A673 (cell line): ENCODE results near the gene NOA1.

Experiments used
- EZH2 ChIP-seq: fragments of 200-600 bp; sonication (generic); IDR thresholded peaks from 2 replicates; pipeline ENCODE4 v1.6.1; 2017; ENCODE audit warnings: borderline replicate concordance, low read depth, mild to moderate bottlenecking, mixed read lengths, antibody characterized with exemption, low read length; ENCODE audit not compliant: poor library complexity, severe bottlenecking
- TF ChIP-seq, protein P1 (sequence below): fragments of 300-800, 200-600 bp; sonication (generic); conservative IDR thresholded peaks from 2 replicates; pipeline ENCODE4 v1.5.1; 2017; ENCODE audit warnings: low read depth, mild to moderate bottlenecking, antibody characterized with exemption, low read length, moderate library complexity, mixed read lengths

- TF ChIP-seq EZH2: no peak
- TF ChIP-seq, protein P1, sequence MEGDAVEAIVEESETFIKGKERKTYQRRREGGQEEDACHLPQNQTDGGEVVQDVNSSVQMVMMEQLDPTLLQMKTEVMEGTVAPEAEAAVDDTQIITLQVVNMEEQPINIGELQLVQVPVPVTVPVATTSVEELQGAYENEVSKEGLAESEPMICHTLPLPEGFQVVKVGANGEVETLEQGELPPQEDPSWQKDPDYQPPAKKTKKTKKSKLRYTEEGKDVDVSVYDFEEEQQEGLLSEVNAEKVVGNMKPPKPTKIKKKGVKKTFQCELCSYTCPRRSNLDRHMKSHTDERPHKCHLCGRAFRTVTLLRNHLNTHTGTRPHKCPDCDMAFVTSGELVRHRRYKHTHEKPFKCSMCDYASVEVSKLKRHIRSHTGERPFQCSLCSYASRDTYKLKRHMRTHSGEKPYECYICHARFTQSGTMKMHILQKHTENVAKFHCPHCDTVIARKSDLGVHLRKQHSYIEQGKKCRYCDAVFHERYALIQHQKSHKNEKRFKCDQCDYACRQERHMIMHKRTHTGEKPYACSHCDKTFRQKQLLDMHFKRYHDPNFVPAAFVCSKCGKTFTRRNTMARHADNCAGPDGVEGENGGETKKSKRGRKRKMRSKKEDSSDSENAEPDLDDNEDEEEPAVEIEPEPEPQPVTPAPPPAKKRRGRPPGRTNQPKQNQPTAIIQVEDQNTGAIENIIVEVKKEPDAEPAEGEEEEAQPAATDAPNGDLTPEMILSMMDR: no peak
Observed at GRCh38 chr4:56959100-56959499, 18.3 kb downstream of the NOA1 start.
